ENCODE measurements around the gene ZNF451.
"Not testable (repeated sequence)": the region's sequence is repeated elsewhere in the genome, so short reads cannot be mapped to it uniquely, and the experiment has no call there.

The ZNF451 gene

GRCh38 chr6:57090458-57091067 lies 575 bp downstream of the ZNF451 start:
- DNase-seq (ENCODE audit: low spot score), result not testable (repeated sequence)

GRCh38 chr6:57091375-57091774 lies 1.4 kb downstream of the ZNF451 start:
- DNase-seq (ENCODE audit: low spot score), result not testable (repeated sequence)

GRCh38 chr6:57094689-57095088 lies 4.7 kb downstream of the ZNF451 start:
- no peak for DNase-seq (ENCODE audit: low spot score)

- peak; percentile 59 for DNase-seq (ENCODE audit: low spot score)
Measured at GRCh38 chr6:57097596-57097995, 7.6 kb downstream of the ZNF451 start.

GRCh38 chr6:57102976-57103375 lies 13.0 kb downstream of the ZNF451 start:
- DNase-seq (ENCODE audit: low spot score), result no peak

GRCh38 chr6:57104336-57104735 lies 14.3 kb downstream of the ZNF451 start:
- no peak for DNase-seq (ENCODE audit: low spot score)

GRCh38 chr6:57106990-57107389 lies 17.0 kb downstream of the ZNF451 start:
- DNase-seq (ENCODE audit: low spot score), result no peak

- DNase-seq (ENCODE audit: low spot score), result no peak
Measured at GRCh38 chr6:57108691-57109090, 18.7 kb downstream of the ZNF451 start.

GRCh38 chr6:57109880-57110279 lies 19.9 kb downstream of the ZNF451 start:
- no peak for DNase-seq (ENCODE audit: low spot score)

GRCh38 chr6:57113105-57113504 lies 23.1 kb downstream of the ZNF451 start:
- no peak for DNase-seq (ENCODE audit: low spot score)

- no peak for DNase-seq (ENCODE audit: low spot score)
Measured at GRCh38 chr6:57116776-57117175, 26.8 kb downstream of the ZNF451 start.

- DNase-seq (ENCODE audit: low spot score), result no peak
Measured at GRCh38 chr6:57117796-57118195, 27.8 kb downstream of the ZNF451 start.

GRCh38 chr6:57123111-57123510 lies 33.1 kb downstream of the ZNF451 start:
- no peak for DNase-seq (ENCODE audit: low spot score)

GRCh38 chr6:57127763-57128162 lies 37.8 kb downstream of the ZNF451 start:
- DNase-seq (ENCODE audit: low spot score), result no peak

GRCh38 chr6:57130661-57131177 lies 40.7 kb downstream of the ZNF451 start:
- no peak for DNase-seq (ENCODE audit: low spot score)

GRCh38 chr6:57134954-57135353 lies 45.0 kb downstream of the ZNF451 start:
- DNase-seq (ENCODE audit: low spot score), result no peak

GRCh38 chr6:57135885-57136284 lies 45.9 kb downstream of the ZNF451 start:
- DNase-seq (ENCODE audit: low spot score), result no peak

GRCh38 chr6:57137350-57137749 lies 47.4 kb downstream of the ZNF451 start:
- DNase-seq (ENCODE audit: low spot score), result no peak

GRCh38 chr6:57138026-57138425 lies 48.0 kb downstream of the ZNF451 start:
- no peak for DNase-seq (ENCODE audit: low spot score)

- no peak for DNase-seq (ENCODE audit: low spot score)
Measured at GRCh38 chr6:57141451-57142177, 51.6 kb downstream of the ZNF451 start.

GRCh38 chr6:57142178-57142525 lies 52.2 kb downstream of the ZNF451 start:
- no peak for DNase-seq (ENCODE audit: low spot score)

GRCh38 chr6:57143690-57144089 lies 53.7 kb downstream of the ZNF451 start:
- no peak for DNase-seq (ENCODE audit: low spot score)

GRCh38 chr6:57147401-57147800 lies 57.4 kb downstream of the ZNF451 start:
- DNase-seq (ENCODE audit: low spot score), result no peak
